Measurements from ENCODE around the gene EMC10. TPM values are rescaled to one million over a fixed set of nuclear protein-coding genes. Genes with fewer than 3 reads are reported as not detected.

Gene EMC10
- total and polyA plus RNA-seq, 2 experiments from 2014 or later: 35.6 to 160 TPM

DNA sequence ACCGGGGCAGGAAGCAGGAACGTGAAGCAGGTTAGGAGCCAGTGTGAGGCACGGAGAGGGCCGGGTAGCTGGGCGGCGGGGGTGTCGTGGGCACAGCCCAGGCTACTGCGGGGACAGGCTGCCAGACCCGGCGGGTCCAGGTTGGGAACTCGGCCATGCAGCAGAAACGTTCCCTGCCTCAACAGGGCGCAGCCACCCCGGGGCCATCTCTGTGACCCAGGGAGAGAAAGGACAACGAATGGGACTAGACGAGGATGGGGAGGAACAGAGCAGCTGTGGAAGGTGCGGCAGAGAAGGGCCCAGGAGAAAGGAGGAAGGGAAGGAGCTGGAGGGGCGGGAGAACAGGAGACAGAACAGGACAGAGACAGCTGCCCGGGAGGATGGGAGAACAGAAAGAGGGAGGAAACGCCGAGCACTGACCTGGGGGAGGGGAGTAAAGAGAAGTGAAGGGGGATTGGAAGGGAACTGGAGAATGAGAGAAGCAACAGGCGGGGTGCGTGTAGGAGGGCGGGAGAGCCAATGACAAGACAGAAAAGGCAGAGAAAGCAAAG, 13.2 kb downstream of the EMC10 start:
- H3K9me3 ChIP-seq (ENCODE audit: low read depth): no peaks in the 10 kb centered on the region
- H3K36me3 ChIP-seq (replicated peaks; ENCODE audit: insufficient read depth, low read depth): no peaks in the 10 kb centered on the region
- 31% methylated on average over 24 of the region's 24 CpGs for WGBS (ENCODE audit: low lambda C conversion rate, missing lambda C conversion rate)
- no peak overlapping the region for H3K27ac ChIP-seq
- DNase-seq (ENCODE audit: low spot score): no peak
- no peaks in the 10 kb centered on the region for H3K4me1 ChIP-seq (ENCODE audit: insufficient read depth)
- H4K20me1 ChIP-seq (ENCODE audit: insufficient read depth, poor library complexity, severe bottlenecking): no peaks in the 10 kb centered on the region
- H3K4me2 ChIP-seq: no peak overlapping the region
- H3K79me2 ChIP-seq: no peaks in the 10 kb centered on the region
- no peaks in the 10 kb centered on the region for H3K9me2 ChIP-seq (replicated peaks; ENCODE audit: insufficient read depth)
- no peak overlapping the region for H3K4me3 ChIP-seq
- peaks cover 16% of the 10 kb centered on the region for H3K27me3 ChIP-seq
- no peak overlapping the region for H2AFZ ChIP-seq
- TF ChIP-seq, protein P1, sequence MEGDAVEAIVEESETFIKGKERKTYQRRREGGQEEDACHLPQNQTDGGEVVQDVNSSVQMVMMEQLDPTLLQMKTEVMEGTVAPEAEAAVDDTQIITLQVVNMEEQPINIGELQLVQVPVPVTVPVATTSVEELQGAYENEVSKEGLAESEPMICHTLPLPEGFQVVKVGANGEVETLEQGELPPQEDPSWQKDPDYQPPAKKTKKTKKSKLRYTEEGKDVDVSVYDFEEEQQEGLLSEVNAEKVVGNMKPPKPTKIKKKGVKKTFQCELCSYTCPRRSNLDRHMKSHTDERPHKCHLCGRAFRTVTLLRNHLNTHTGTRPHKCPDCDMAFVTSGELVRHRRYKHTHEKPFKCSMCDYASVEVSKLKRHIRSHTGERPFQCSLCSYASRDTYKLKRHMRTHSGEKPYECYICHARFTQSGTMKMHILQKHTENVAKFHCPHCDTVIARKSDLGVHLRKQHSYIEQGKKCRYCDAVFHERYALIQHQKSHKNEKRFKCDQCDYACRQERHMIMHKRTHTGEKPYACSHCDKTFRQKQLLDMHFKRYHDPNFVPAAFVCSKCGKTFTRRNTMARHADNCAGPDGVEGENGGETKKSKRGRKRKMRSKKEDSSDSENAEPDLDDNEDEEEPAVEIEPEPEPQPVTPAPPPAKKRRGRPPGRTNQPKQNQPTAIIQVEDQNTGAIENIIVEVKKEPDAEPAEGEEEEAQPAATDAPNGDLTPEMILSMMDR (IDR thresholded peaks at IDR 0.05; ENCODE audit: poor library complexity): no peak
- no peak for TF ChIP-seq EZH2phosphoT487 (IDR thresholded peaks at IDR 0.05; ENCODE audit: low read depth, severe bottlenecking, unreplicated experiment)
- TF ChIP-seq EZH2 (IDR thresholded peaks at IDR 0.05; ENCODE audit: borderline replicate concordance): no peak

GRCh38 chr19:50490411-50490811, 14.1 kb downstream of the EMC10 start:
- no peaks in the 10 kb centered on the region for H3K9me3 ChIP-seq (ENCODE audit: low read depth)
- H3K4me2 ChIP-seq: no peak overlapping the region
- H2AFZ ChIP-seq: no peak overlapping the region
- no peaks in the 10 kb centered on the region for H3K9me2 ChIP-seq (replicated peaks; ENCODE audit: insufficient read depth)
- H3K27ac ChIP-seq: no peak overlapping the region
- H3K27me3 ChIP-seq: peaks cover 16% of the 10 kb centered on the region
- no peak overlapping the region for H3K4me3 ChIP-seq
- TF ChIP-seq, protein P1 (IDR thresholded peaks at IDR 0.05; ENCODE audit: poor library complexity): no peak
- TF ChIP-seq EZH2 (IDR thresholded peaks at IDR 0.05; ENCODE audit: borderline replicate concordance) (no peak), EZH2phosphoT487 (IDR thresholded peaks at IDR 0.05; ENCODE audit: low read depth, severe bottlenecking, unreplicated experiment) (no peak)
- DNase-seq (ENCODE audit: low spot score): no peak
- no peaks in the 10 kb centered on the region for H3K4me1 ChIP-seq (ENCODE audit: insufficient read depth)
- 94% methylated on average over 18 of the region's 18 CpGs for WGBS (ENCODE audit: low lambda C conversion rate, missing lambda C conversion rate)
- H4K20me1 ChIP-seq (ENCODE audit: insufficient read depth, poor library complexity, severe bottlenecking): no peaks in the 10 kb centered on the region
- no peaks in the 10 kb centered on the region for H3K36me3 ChIP-seq (replicated peaks; ENCODE audit: insufficient read depth, low read depth)
- H3K79me2 ChIP-seq: no peaks in the 10 kb centered on the region

DNA sequence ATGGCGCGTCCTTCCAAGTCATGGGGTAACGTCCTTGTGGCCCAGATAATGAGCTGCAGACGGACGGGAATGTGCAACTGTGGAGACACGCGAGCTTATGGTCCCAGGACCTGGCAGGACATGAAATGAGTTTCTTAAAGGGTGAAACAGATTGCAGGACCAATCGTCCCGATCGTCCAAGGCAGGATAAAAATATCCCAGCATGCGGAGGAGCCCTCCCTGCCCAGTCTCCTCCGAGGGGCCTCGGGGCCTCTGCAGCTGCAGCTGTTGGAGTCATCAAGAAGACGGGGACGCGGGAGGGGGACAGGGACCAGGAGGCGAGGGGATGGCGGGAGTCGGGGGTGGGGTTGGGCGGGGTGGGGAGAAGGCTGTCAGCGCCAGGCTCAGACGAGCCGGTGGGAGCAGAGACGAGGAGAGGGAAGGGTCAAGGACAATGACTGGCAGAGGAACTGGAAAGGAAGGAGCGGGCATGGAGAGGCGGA, 14.7 kb downstream of the EMC10 start:
- no peaks in the 10 kb centered on the region for H4K20me1 ChIP-seq (ENCODE audit: insufficient read depth, poor library complexity, severe bottlenecking)
- H3K4me1 ChIP-seq (ENCODE audit: insufficient read depth): no peaks in the 10 kb centered on the region
- no peak overlapping the region for H3K4me2 ChIP-seq
- no peaks in the 10 kb centered on the region for H3K9me2 ChIP-seq (replicated peaks; ENCODE audit: insufficient read depth)
- H3K36me3 ChIP-seq (replicated peaks; ENCODE audit: insufficient read depth, low read depth): no peaks in the 10 kb centered on the region
- DNase-seq (ENCODE audit: low spot score): no peak
- WGBS (ENCODE audit: low lambda C conversion rate, missing lambda C conversion rate): 71% methylated on average over 18 of the region's 26 CpGs
- no peak overlapping the region for H3K4me3 ChIP-seq
- no peaks in the 10 kb centered on the region for H3K9me3 ChIP-seq (ENCODE audit: low read depth)
- TF ChIP-seq, protein P1 (IDR thresholded peaks at IDR 0.05; ENCODE audit: poor library complexity): no peak
- no peak for TF ChIP-seq EZH2 (IDR thresholded peaks at IDR 0.05; ENCODE audit: borderline replicate concordance)
- TF ChIP-seq EZH2phosphoT487 (IDR thresholded peaks at IDR 0.05; ENCODE audit: low read depth, severe bottlenecking, unreplicated experiment): no peak
- no peaks in the 10 kb centered on the region for H3K79me2 ChIP-seq
- no peak overlapping the region for H3K27ac ChIP-seq
- H3K27me3 ChIP-seq: peaks cover 16% of the 10 kb centered on the region
- no peak overlapping the region for H2AFZ ChIP-seq
